Right cardiac atrium (tissue), 5 donors: ENCODE measurements around the gene TAF1C. TPM values are rescaled to one million over a fixed set of nuclear protein-coding genes. Genes with fewer than 3 reads are reported as not detected.

ENCODE experiments used
- ATAC-seq, 2 donors: fragments of 200-7000 bp; cut with Tn5 transposase; one replicate each; pipeline versions ENCODE4 v1.8.0 to v1.9.1; 2020; ENCODE audit warnings: moderate library complexity in 2 of 2, mild to moderate bottlenecking in 1 of 2
- DNase-seq, 3 donors: peaks; one replicate each; pipeline ENCODE4 v3.0.0-alpha.2; 2020
- H3K27ac ChIP-seq: one replicate; pipeline ENCODE4 v1.5.1; 2013; ENCODE audit warnings: mild to moderate bottlenecking, low read length, control low read depth, moderate library complexity
- H3K27me3 ChIP-seq: one replicate; pipeline ENCODE4 v1.6.1; 2013; ENCODE audit not compliant: control insufficient read depth, insufficient read depth
- H3K4me1 ChIP-seq: one replicate; pipeline ENCODE4 v1.6.1; 2013; ENCODE audit warnings: low read length; ENCODE audit not compliant: control insufficient read depth, insufficient read depth
- H3K4me3 ChIP-seq: one replicate; pipeline ENCODE4 v1.5.1; 2013; ENCODE audit warnings: low read length, control low read depth
- H3K9me3 ChIP-seq: one replicate; pipeline ENCODE4 v1.6.1; 2013; ENCODE audit warnings: low read length; ENCODE audit not compliant: control insufficient read depth
- WGBS: extraction: QIAGEN DNeasy Blood & Tissue Kit; methylation state at CpG from one replicate; pipeline ENCODE4 v1.1.7; 2013; 5-methylcytosine and 5-hydroxymethylcytosine counted together
- intact Hi-C, 4 donors: fragments of 100-400 bp; cut with DNase I; formaldehyde crosslinking; loops; one replicate each; pipeline versions ENCODE4 v1.11.0 to v1.14.0; 2022 to 2023
- polyA plus RNA-seq: library from polyadenylated mRNA; stranded (reverse); fragments of 200-250 nt; gene quantifications from one replicate; pipeline ENCODE4 v1.2.3, GENCODE V29; 2013
- total RNA-seq, 4 donors: library from RNA; stranded (reverse); fragmentation: NEBNext Ultra II Directional; extraction: Animal tissue kit (Norgen Biotek cat#: 25700); gene quantifications; one replicate each; pipeline ENCODE4 v1.2.1, GENCODE V29; 2021
- donor health status: healthy with polysubstance abuse.
- donor health status: DM: no; HTN: yes; CAD: no.
- donor health status: DM: no; HTN: no; CAD: no.
- donor health status: DM: no; HTN: yes; CAD: no; lungs with severe emphysema.
- donor health status: DM: yes; HTN: yes; CAD: no.

TAF1C gene
- total and polyA plus RNA-seq, 5 donors: 26.0 to 36.2 (median 29.3) TPM

DNA sequence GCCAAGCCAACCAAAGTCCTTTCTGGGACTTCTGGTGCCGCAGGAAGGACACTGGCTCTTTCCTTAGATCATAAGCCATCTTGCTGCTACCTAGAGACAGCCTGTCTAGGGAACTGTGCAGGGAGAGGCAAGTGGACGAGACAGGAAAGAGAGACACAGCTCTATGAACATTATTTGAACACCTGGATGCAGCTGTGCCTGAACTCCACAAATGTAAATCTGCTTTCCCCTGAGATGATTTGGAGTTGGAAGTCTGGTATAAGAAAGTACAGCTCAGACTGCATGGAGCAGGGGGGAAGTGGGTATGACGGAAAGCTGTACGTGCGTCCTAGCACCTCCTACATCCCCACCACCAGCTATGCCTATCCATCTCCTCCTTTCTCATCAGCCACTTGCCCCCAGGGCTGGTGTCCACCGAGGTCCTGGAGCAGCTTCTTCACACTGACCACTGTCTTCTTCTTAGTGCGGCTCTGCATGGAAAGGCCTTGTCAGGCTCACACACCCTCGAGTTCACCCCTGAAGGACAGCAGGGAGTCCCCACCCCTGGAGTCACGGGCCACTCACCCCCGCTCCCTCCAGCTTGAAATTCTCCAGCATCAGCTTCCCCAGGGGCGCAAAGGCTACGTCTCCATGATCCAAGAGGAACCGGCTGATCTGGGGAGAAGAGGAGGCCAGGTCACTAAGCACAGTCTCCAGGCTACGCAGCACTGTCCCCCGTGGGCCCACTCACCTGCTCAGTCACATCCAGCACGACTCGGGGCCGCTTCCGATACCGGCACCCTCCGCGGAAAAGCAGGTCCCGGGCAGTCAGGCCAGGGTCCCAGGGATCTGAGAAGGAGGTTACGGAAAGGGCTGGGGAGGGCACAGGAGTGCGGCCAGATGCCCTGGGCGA, 3.9 kb downstream of the TAF1C start:
- Histone ChIP-seq H3K4me1 (peaks cover 2% of the 10 kb centered on the region), H3K4me3 (no peak overlapping the region), H3K27ac (no peak overlapping the region), H3K9me3 (no peaks in the 10 kb centered on the region), H3K27me3 (no peaks in the 10 kb centered on the region)
- WGBS: 95% methylated on average over 26 of the region's 26 CpGs
- intact Hi-C loops: loop anchor here in 1 of 4 donors (5.0 kb wide), 1 partner anchor 216 kb away; the partner anchor contains the start of gene NECAB2
- ATAC-seq (no peak), DNase-seq (no peak)

DNA sequence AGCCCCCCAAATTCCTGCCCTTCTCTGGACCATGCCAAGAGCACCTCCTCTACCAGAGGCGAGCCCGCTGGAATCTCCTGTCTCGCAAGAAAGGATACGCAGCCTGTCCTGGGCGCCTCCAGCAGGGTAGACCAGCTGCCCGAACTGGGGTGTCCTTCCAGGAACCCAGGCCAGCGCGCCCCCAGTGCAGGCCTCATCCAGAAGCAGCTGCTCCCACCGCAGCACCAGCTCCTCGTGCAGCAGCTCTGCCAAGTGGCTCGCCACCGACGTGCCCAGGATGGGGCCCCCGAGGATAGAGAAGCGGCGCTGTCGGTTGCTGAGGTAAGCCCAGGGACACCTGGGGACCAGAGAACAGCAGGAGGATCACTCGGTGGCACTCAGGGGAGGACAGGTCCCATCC, 4.8 kb downstream of the TAF1C start:
- Histone ChIP-seq H3K4me1 (peaks cover 5% of the 10 kb centered on the region), H3K27ac (no peak overlapping the region), H3K27me3 (no peaks in the 10 kb centered on the region), H3K9me3 (no peaks in the 10 kb centered on the region), H3K4me3 (no peak overlapping the region)
- 96% methylated on average over 18 of the region's 18 CpGs for WGBS
- intact Hi-C loops: loop anchor here in 1 of 4 donors (5.0 kb wide), 1 partner anchor 215 kb away; the partner anchor contains the start of gene NECAB2
- DNase-seq: peak in 1 of 3 donors; percentile 60
- no peak for ATAC-seq

DNA sequence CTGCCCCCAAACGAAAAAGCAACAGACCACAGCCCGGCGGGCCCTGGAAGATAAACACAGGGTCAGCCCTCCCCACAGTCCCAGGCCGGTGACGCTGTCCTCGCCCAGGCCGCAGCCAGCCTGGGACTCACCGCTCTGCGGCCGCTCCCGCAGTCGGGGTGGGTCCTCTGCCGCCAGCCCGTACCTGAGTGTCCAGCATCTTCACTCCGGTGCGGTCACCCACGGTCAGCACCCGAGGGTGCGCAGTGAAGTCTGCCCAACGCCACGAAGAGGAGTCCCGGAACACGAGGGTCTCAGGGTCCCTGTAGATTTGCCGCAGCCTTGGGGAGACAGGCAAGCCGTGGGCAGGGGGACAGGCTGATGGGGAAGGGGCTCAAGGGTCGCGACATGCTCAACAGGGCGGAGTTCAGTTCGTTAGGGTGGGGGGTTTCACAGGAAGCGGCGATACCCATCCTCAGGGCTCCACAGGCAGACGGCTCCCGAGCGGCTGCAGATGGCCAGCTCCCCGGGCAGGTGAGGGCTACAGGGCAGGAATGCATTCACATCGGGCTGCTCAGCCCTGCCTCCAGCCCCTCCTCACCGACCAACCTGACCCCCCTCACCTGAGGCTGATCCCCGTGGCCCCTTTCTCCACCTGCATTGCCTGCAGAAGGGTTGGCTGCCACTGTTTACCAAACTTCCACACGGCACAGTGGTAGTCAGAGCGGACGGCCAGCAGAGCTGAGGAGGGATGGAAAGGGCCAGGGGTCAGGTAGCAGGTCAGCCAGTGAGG, 5.5 kb downstream of the TAF1C start:
- Histone ChIP-seq H3K4me1 (peaks cover 5% of the 10 kb centered on the region), H3K27me3 (no peaks in the 10 kb centered on the region), H3K4me3 (no peak overlapping the region), H3K27ac (no peak overlapping the region), H3K9me3 (no peaks in the 10 kb centered on the region)
- WGBS: 94% methylated on average over 41 of the region's 41 CpGs
- intact Hi-C loops: loop anchor here in 1 of 4 donors (5.0 kb wide), 1 partner anchor 214 kb away; the partner anchor contains the start of gene NECAB2
- DNase-seq (no peak), ATAC-seq (no peak)

DNA sequence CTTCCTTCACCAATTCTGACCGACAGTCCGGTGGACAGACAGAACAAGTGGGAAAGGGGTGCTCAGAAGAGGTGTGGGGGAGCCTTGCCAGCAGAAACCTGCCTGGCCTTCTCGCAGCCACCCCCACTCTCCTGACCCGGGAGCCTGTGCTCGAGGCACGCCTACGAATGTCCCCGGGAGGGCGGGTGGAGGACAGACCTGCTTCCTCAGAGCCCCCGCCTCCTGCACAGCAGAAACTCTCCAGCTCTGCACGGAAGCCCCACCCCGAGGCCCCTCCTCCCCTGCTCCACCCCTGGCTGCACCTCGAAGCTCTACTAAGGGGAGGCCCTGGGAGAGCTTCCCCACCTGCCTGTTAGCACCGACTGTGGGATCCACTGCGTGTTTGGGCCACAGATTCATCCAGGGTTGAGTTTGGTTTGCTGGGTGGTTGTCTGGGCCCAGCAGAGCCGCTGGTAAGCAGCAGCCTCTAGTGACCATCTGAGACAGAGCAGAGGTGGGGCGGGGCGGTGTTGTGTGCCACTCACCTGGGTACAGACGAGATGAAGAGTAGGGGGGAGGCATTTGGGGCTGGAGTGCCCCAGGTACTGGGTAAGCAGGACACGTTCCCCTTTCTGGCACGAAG, 6.2 kb downstream of the TAF1C start:
- Histone ChIP-seq H3K27ac (peak overlapping the region; percentile 2), H3K9me3 (no peaks in the 10 kb centered on the region), H3K4me3 (no peak overlapping the region), H3K4me1 (peaks cover 3% of the 10 kb centered on the region), H3K27me3 (no peaks in the 10 kb centered on the region)
- intact Hi-C loops: loop anchor here in 1 of 4 donors (5.0 kb wide), 1 partner anchor 213 kb away; the partner anchor contains the start of gene NECAB2
- no peak for ATAC-seq
- peak in 1 of 3 donors; percentile 68 for DNase-seq
- 78% methylated on average over 21 of the region's 21 CpGs for WGBS

DNA sequence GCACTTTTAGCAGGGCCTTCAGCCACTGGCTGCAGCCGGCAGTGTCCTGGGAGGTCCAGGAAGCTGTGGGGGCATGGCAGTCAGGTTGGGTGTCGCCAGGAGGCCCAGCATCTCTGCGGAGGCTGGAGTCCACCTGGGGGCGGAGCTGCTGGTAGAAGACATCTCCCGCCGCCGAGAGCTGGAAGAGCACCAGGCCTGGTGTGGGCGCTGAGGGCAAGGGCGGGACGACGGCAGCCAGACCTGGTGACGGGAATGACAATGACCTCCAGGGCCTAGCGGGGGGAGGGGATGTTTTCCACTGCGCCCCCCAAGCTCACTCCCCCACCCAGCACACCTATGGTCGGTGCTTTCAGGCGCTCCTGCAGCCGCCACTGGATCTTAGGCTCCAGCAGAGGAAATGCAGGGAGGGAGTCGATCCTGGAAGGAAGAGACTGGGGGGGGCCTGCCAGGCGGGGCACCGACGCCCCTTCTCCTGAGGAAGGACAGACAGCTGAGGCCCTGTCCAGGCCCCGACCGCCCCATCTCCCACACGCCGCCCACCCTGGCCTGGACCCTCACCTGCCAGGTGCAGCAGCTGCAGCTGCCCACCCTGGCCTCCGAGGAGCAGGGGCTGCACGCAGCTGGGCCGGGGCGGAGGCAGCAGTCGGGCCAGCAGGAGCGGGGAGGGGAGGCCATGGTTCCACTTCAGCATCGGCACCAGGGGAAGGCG, 7.1 kb downstream of the TAF1C start:
- no peaks in the 10 kb centered on the region for H3K27me3 ChIP-seq
- H3K4me1 ChIP-seq: peaks cover 7% of the 10 kb centered on the region
- WGBS: 75% methylated on average over 33 of the region's 33 CpGs
- H3K4me3 ChIP-seq: no peak overlapping the region
- DNase-seq (peak in 2 of 3 donors; percentile 54 to 63), ATAC-seq (no peak)
- peak overlapping the region; percentile 2 for H3K27ac ChIP-seq
- no peaks in the 10 kb centered on the region for H3K9me3 ChIP-seq
- intact Hi-C loops: loop anchor here in 3 of 4 donors (5.0 to 10.0 kb wide), 4 partner anchors 95 to 225 kb away; partner anchors contain the start of genes NECAB2 (in 1 of the 3) and OSGIN1 (in 1 of the 3)

DNA sequence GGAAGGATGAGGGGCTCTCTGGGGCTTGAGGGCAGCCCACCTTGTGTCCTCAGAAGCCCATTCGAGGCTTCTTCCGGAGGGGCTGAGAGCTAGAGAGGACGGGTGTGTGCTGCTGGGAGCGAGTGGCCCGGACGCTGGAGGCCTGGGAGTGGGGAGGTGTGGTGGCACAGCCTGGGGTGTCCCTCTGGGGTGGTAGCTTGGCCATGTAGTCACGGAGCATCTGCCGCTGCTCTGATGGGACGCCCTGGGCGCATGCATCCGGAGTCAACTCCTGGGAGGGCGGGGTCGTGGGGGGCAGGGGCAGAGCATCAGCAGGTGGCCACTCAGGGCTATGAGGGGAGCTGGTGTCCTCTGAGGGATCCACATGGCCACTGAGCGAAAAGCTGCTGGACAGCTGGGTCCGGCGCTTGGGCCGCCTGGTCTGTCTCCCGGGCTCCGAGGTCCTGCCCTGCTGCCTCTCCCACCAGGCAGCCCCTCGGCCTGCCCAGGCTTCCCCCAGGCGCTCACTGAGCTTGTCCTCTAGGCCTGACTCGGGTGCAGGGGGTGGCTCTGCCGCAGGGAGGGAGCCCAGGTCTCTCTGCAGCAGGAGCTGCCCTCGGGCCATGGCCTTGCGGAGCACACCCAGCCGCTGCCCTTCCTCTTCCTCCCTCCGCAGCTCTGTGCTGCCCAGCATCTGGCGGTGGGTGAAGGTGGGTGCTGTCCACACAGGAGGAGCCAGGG, 7.8 kb downstream of the TAF1C start:
- peaks cover 7% of the 10 kb centered on the region for H3K4me1 ChIP-seq
- H3K9me3 ChIP-seq: no peaks in the 10 kb centered on the region
- H3K4me3 ChIP-seq: no peak overlapping the region
- intact Hi-C loops: loop anchor here in 2 of 4 donors (10.0 kb wide), 3 partner anchors 94 to 224 kb away; partner anchors contain the start of gene OSGIN1 (in 1 of the 2)
- H3K27ac ChIP-seq: no peak overlapping the region
- no peak for ATAC-seq
- no peaks in the 10 kb centered on the region for H3K27me3 ChIP-seq
- peak in 1 of 3 donors; percentile 49 for DNase-seq
- WGBS: 88% methylated on average over 28 of the region's 28 CpGs

DNA sequence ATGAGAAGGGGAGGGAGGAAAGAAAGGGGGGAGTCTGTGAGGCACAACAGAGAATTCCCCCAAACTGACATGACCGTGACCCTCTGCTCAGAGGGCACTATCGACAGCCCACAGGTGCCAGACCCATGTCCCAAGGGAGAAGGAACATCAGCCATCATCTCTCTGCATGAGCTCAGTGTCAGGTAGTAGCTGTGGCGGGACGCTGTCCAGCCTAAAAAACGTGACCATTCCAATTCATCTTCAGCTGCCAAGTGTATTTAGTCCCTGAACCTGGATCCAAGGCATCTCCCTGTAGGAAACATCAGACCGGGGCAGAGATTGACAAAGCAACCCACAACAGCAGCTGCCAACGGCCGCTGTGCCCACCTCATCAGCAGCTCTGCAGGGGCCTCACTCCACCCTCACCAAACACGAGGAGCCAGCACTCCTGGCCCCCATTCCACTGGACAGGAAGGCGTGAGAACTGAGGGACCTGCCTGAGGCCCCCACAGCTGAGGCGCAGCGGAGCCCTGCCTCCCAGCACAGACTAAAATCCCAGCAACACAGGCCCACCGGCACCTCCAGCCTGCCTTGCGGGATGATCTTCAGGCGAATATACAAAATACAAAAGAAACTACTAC, 8.6 kb downstream of the TAF1C start:
- ATAC-seq: no peak
- intact Hi-C loops: loop anchor here in 2 of 4 donors (10.0 kb wide), 3 partner anchors 93 to 223 kb away; partner anchors contain the start of gene OSGIN1 (in 1 of the 2)
- no peak for DNase-seq
- no peaks in the 10 kb centered on the region for H3K9me3 ChIP-seq
- H3K27me3 ChIP-seq: no peaks in the 10 kb centered on the region
- H3K4me1 ChIP-seq: peaks cover 7% of the 10 kb centered on the region
- no peak overlapping the region for H3K4me3 ChIP-seq
- no peak overlapping the region for H3K27ac ChIP-seq
- WGBS: 75% methylated on average over 15 of the region's 15 CpGs

DNA sequence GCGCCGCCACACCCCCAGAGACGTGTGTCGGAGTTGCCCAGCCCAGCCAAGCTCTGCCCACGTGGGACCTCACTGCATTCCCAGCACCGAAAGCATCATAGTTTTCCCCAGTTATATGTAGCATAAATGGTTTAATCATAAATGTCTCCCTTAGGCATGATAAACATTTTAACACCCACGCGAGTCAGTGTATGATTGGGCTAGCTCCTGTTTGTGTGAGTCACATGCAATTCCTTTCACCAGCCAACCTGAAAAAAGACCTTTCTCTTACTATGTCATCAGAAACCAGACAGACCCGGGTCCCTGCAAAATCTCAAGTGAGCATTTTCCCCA, 9.2 kb downstream of the TAF1C start:
- Histone ChIP-seq H3K27ac (peak overlapping the region; percentile 76), H3K9me3 (no peaks in the 10 kb centered on the region), H3K4me1 (peaks cover 7% of the 10 kb centered on the region), H3K27me3 (no peaks in the 10 kb centered on the region), H3K4me3 (no peak overlapping the region)
- peak in 1 of 3 donors; percentile 69 for DNase-seq
- 26% methylated on average over 9 of the region's 9 CpGs for WGBS
- intact Hi-C loops: loop anchor here in 2 of 4 donors (10.0 kb wide), 3 partner anchors 93 to 223 kb away; partner anchors contain the start of gene OSGIN1 (in 1 of the 2)
- ATAC-seq: no peak
